Erythroblast (primary cell): ENCODE results near the gene ACKR3.

Source experiments
- GATA1 ChIP-seq: IDR thresholded peaks from 2 replicates; pipeline ENCODE4 v1.6.1; 2011; ENCODE audit warnings: low read depth, mild to moderate bottlenecking, control low read depth, low read length, moderate library complexity
- POLR2A ChIP-seq: IDR thresholded peaks from 2 replicates; pipeline ENCODE4 v1.6.1; 2011; ENCODE audit warnings: mild to moderate bottlenecking, low read length

GRCh38 chr2:236631281-236631855 lies 61.7 kb downstream of the ACKR3 start:
- TF ChIP-seq POLR2A (no peak), GATA1 (no peak)
